ENCODE measurements around the gene TXLNB.

Gene TXLNB

DNA sequence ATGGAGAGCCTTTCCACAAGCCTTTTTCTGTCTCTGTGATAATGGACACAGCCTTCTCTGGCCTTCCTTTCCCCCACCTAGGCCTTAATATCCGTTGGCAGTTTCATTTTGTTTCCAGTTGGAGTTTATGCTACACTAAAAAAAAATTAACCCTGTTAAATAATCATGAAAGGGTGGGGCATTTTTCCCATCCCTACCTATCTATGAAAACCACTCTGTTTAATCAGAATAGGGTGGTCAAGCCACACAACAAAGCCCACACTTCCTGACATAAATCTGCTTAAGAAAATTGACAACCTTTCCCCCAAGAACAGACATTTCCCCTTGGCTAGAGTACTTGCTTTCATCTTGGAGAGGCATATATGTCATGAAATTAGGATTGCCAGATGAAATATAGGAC is 14.2 kb downstream of the TXLNB start:
- POLR2A ChIA-PET, result no interaction called here
- Histone ChIP-seq H3K4me1 (ENCODE audit: control insufficient read depth, insufficient read depth, low read length) (no peaks in the 10 kb centered on the region), H3K4me3 (ENCODE audit: low read depth, low read length) (no peak overlapping the region), H3K36me3 (ENCODE audit: control insufficient read depth in 2 of 2, insufficient read depth in 1 of 2, low read length in 2 of 2) (no peaks in the 10 kb centered on the region), H3K27ac (ENCODE audit: extremely low read depth, low read depth, low read length) (no peak overlapping the region), H3K9me3 (ENCODE audit: control insufficient read depth, insufficient read depth, low read depth, low read length) (no peaks in the 10 kb centered on the region)
- TF ChIP-seq ZNF514 (tag by site-specific recombination; IDR thresholded peaks at IDR 0.05) (no peak), ZNF202 (tag by site-specific recombination; IDR thresholded peaks at IDR 0.05; ENCODE audit: borderline replicate concordance) (no peak), GFI1B (tag by site-specific recombination; IDR thresholded peaks at IDR 0.05) (no peak), ZNF513 (tag by site-specific recombination; IDR thresholded peaks at IDR 0.05) (no peak), ZNF621 (tag by site-specific recombination; IDR thresholded peaks at IDR 0.05) (no peak), ZNF776 (tag by site-specific recombination; IDR thresholded peaks at IDR 0.05; ENCODE audit: borderline replicate concordance) (no peak), ZNF585B (tag by site-specific recombination; IDR thresholded peaks at IDR 0.05) (no peak)
- CTCF ChIA-PET, result no interaction called here

DNA sequence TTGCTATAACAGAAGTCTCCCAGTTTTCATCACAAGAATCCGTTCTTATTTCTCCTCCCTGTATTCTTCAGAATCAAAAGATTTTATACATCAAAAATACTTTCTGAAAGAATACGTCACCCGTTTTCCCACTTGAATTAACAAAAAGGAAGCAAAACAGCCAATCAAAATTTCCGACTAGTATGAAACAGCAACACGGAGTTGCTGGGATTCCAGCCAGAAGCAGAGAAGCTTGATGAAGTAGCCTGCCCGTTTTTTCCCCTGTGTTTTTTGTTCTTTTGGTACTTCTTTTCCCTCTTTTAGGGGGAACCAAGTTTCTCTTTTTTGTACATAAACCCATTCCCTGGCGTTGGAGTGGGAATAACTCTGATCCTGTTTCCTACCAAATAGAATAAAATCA is 14.6 kb downstream of the TXLNB start:
- TF ChIP-seq ZNF664 (tag by site-specific recombination; IDR thresholded peaks at IDR 0.05) (no peak), GLIS2 (tag by site-specific recombination; IDR thresholded peaks at IDR 0.05) (no peak), ZNF623 (tag by site-specific recombination; IDR thresholded peaks at IDR 0.05) (no peak), SCRT2 (tag by site-specific recombination; IDR thresholded peaks at IDR 0.05) (no peak), OSR2 (tag by site-specific recombination; IDR thresholded peaks at IDR 0.05) (no peak), ZBTB21 (tag by site-specific recombination; IDR thresholded peaks at IDR 0.05) (no peak), ZFHX2 (tag by site-specific recombination; conservative IDR thresholded peaks at IDR 0.05) (no peak), ZBTB7A (tag by site-specific recombination; IDR thresholded peaks at IDR 0.05; ENCODE audit: low read depth) (no peak), ZNF785 (tag by site-specific recombination; IDR thresholded peaks at IDR 0.05) (no peak), ZNF140 (tag by site-specific recombination; IDR thresholded peaks at IDR 0.05) (no peak), PRDM6 (tag by site-specific recombination; IDR thresholded peaks at IDR 0.05) (no peak), ZSCAN30 (tag by site-specific recombination; IDR thresholded peaks at IDR 0.05) (no peak), ZFP37 (tag by site-specific recombination; IDR thresholded peaks at IDR 0.05) (no peak), SETDB1 (IDR thresholded peaks at IDR 0.05; ENCODE audit: insufficient read length, low read length) (no peak), ZNF654 (tag by site-specific recombination; IDR thresholded peaks at IDR 0.05; ENCODE audit: low read depth) (no peak), ZNF324 (tag by site-specific recombination; IDR thresholded peaks at IDR 0.05) (no peak), ZNF354C (tag by site-specific recombination; IDR thresholded peaks at IDR 0.05; ENCODE audit: borderline replicate concordance, low read depth) (no peak)
- TF ChIP-seq, protein P1, sequence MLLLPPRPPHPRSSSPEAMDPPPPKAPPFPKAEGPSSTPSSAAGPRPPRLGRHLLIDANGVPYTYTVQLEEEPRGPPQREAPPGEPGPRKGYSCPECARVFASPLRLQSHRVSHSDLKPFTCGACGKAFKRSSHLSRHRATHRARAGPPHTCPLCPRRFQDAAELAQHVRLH (tag by site-specific recombination; IDR thresholded peaks at IDR 0.05), result no peak
- TF ChIP-seq, protein P2, sequence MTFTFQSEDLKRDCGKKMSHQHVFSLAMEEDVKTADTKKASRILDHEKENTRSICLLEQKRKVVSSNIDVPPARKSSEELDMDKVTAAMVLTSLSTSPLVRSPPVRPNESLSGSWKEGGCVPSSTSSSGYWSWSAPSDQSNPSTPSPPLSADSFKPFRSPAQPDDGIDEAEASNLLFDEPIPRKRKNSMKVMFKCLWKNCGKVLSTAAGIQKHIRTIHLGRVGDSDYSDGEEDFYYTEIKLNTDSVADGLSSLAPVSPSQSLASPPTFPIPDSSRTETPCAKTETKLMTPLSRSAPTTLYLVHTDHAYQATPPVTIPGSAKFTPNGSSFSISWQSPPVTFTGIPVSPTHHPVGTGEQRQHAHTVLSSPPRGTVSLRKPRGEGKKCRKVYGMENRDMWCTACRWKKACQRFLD (tag by site-specific recombination; IDR thresholded peaks at IDR 0.05), result no peak
- ChIA-PET CTCF (no interaction called here), POLR2A (no interaction called here)
- Histone ChIP-seq H3K4me1 (ENCODE audit: control insufficient read depth, insufficient read depth, low read length) (no peaks in the 10 kb centered on the region), H3K9me3 (ENCODE audit: control insufficient read depth, insufficient read depth, low read depth, low read length) (no peaks in the 10 kb centered on the region), H3K4me3 (ENCODE audit: low read depth, low read length) (no peak overlapping the region), H3K27ac (ENCODE audit: extremely low read depth, low read depth, low read length) (no peak overlapping the region), H3K36me3 (ENCODE audit: control insufficient read depth in 2 of 2, insufficient read depth in 1 of 2, low read length in 2 of 2) (no peaks in the 10 kb centered on the region)

Measured in HEK293 (cell line).